Measurements from ENCODE around the gene IL13. TPM values are rescaled to one million over a fixed set of nuclear protein-coding genes. Genes with fewer than 3 reads are reported as not detected.

IL13 gene
- total RNA-seq, result not detected in 2 replicates

DNA sequence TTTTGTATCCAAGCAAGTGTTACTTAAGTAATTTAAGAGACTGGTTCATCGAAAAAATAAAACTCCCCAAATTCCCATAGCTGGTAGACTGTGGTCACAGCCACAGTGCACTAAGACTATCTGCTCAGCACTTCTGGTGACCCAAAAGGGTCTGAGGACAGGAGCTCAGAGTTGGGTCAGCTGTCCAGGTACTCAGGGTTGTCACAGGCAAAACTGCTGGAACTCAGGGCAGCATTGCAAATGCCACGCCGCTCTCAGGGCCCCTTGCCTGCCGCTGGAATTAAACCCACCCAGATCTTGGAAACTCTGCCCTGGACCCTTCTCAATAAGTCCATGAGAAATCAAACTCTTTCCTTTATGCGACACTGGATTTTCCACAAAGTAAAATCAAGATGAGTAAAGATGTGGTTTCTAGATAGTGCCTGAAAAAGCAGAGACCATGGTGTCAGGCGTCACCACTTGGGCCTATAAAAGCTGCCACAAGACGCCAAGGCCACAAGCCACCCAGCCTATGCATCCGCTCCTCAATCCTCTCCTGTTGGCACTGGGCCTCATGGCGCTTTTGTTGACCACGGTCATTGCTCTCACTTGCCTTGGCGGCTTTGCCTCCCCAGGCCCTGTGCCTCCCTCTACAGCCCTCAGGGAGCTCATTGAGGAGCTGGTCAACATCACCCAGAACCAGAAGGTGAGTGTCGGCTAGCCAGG, at the start of gene IL13:
IL13 (plus strand) TSS at position 498 of the 705 bp plus-strand sequence; CDS start at position 512, 14 bp downstream.

DNA sequence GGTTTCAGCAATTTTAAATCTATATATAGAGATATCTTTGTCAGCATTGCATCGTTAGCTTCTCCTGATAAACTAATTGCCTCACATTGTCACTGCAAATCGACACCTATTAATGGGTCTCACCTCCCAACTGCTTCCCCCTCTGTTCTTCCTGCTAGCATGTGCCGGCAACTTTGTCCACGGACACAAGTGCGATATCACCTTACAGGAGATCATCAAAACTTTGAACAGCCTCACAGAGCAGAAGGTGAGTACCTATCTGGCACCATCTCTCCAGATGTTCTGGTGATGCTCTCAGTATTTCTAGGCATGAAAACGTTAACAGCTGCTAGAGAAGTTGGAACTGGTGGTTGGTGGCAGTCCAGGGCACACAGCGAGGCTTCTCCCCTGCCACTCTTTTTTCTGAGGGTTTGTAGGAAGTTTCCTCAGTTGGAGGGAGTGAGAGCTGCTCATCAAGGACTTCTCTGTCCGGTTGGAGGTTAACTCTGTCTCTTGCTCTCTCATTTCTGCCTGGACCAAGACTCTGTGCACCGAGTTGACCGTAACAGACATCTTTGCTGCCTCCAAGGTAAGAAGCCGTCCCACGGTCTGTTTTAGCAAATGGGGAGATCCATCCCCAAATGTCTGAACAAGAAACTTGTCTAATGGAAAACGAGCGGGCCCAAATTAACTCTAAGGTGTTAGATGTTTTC, 16.1 kb downstream of the IL13 start, which contains the start of gene IL4:
IL4 (plus strand) TSS at position 51 of the 692 bp plus-strand sequence; CDS start at position 113, 62 bp downstream.

Other genes starting within 250 kb of the IL13 start
- gene IRF1, start 167.4 kb upstream of the IL13 start, total RNA-seq, result 17.0 and 22.7 TPM in 2 replicates
- not detected in 2 replicates for gene IL5, start 114.7 kb upstream of the IL13 start, total RNA-seq
- gene RAD50, start 101.2 kb upstream of the IL13 start, total RNA-seq, result 12.4 and 17.3 TPM in 2 replicates
- not detected in 2 replicates for gene IL4, start 15.8 kb downstream of the IL13 start, total RNA-seq
- 7.5 and 9.1 TPM in 2 replicates for gene KIF3A, start 79.4 kb downstream of the IL13 start, total RNA-seq
- gene CCNI2, start 89.3 kb downstream of the IL13 start, total RNA-seq, result under 0.01 TPM in 1 of 2 replicates, not detected in the other
- gene SEPTIN8, start 119.1 kb downstream of the IL13 start, total RNA-seq, result 47.9 and 48.3 TPM in 2 replicates
- not detected in 2 replicates for gene SOWAHA, start 155.1 kb downstream of the IL13 start, total RNA-seq
- 8.2 and 9.8 TPM in 2 replicates for gene SHROOM1, start 172.5 kb downstream of the IL13 start, total RNA-seq
- 0.19 and 0.33 TPM in 2 replicates for gene GDF9, start 208.3 kb downstream of the IL13 start, total RNA-seq
- gene UQCRQ, start 208.5 kb downstream of the IL13 start, total RNA-seq, result 65.9 and 78.7 TPM in 2 replicates
- gene LEAP2, start 215.5 kb downstream of the IL13 start, total RNA-seq, result not detected in 2 replicates

Data from vein endothelial cell (primary cell).